NCI-H2029 treated with DMSO at 0.1 percent for 48 hours (cell line): ENCODE measurements around the gene GALNT17.
"Not testable (repeated sequence)": the region's sequence is repeated elsewhere in the genome, so short reads cannot be mapped to it uniquely, and the experiment has no call there.

Source experiments
- DNase-seq: peaks from one replicate; lab custom pipeline; 2025; lab: John Stamatoyannopoulos, UW

Gene GALNT17

GRCh38 chr7:71236230-71237105 is 104.5 kb downstream of the GALNT17 start:
- no peak for DNase-seq

GRCh38 chr7:71237945-71238344 is 106.0 kb downstream of the GALNT17 start:
- no peak for DNase-seq

- DNase-seq = no peak
Observed at GRCh38 chr7:71238581-71239295, 106.8 kb downstream of the GALNT17 start.

- DNase-seq = no peak
Observed at GRCh38 chr7:71239586-71240268, 107.8 kb downstream of the GALNT17 start.

GRCh38 chr7:71243736-71244410 is 111.9 kb downstream of the GALNT17 start:
- DNase-seq = no peak

- no peak for DNase-seq
Observed at GRCh38 chr7:71245038-71245437, 113.1 kb downstream of the GALNT17 start.

- DNase-seq = no peak
Observed at GRCh38 chr7:71251706-71252105, 119.8 kb downstream of the GALNT17 start.

- DNase-seq = no peak
Observed at GRCh38 chr7:71254751-71255150, 122.8 kb downstream of the GALNT17 start.

- no peak for DNase-seq
Observed at GRCh38 chr7:71255537-71256178, 123.7 kb downstream of the GALNT17 start.

GRCh38 chr7:71261066-71261465 is 129.1 kb downstream of the GALNT17 start:
- DNase-seq = no peak

GRCh38 chr7:71262834-71263233 is 130.9 kb downstream of the GALNT17 start:
- DNase-seq = not testable (repeated sequence)

GRCh38 chr7:71264005-71264404 is 132.1 kb downstream of the GALNT17 start:
- DNase-seq = no peak

GRCh38 chr7:71266912-71267311 is 135.0 kb downstream of the GALNT17 start:
- no peak for DNase-seq

- DNase-seq = no peak
Observed at GRCh38 chr7:71267734-71268469, 136.0 kb downstream of the GALNT17 start.

- DNase-seq = no peak
Observed at GRCh38 chr7:71270558-71270957, 138.6 kb downstream of the GALNT17 start.

GRCh38 chr7:71271203-71271602 is 139.3 kb downstream of the GALNT17 start:
- DNase-seq = no peak

- no peak for DNase-seq
Observed at GRCh38 chr7:71272509-71273490, 140.9 kb downstream of the GALNT17 start.

GRCh38 chr7:71278257-71278656 is 146.3 kb downstream of the GALNT17 start:
- no peak for DNase-seq

- DNase-seq = no peak
Observed at GRCh38 chr7:71281261-71281660, 149.3 kb downstream of the GALNT17 start.

GRCh38 chr7:71283802-71284201 is 151.9 kb downstream of the GALNT17 start:
- DNase-seq = no peak
